Fibroblast of the aortic adventitia (primary cell): Measurements from ENCODE around the gene ATXN1. TPM values are rescaled to one million over a fixed set of nuclear protein-coding genes. Genes with fewer than 3 reads are reported as not detected.

Source experiments
- DNase-seq: peaks from one replicate; pipeline ENCODE4 v3.0.0-alpha.2; 2010; ENCODE audit warnings: low read depth
- H3K4me3 ChIP-seq: 2 replicates; pipeline ENCODE4 v1.5.1; 2011; ENCODE audit warnings: low read depth, mild to moderate bottlenecking, control low read depth, low read length, moderate library complexity
- CTCF ChIP-seq: IDR thresholded peaks from 2 replicates; pipeline ENCODE4 v1.5.1; 2011; ENCODE audit warnings: mild to moderate bottlenecking, low read length, control low read depth, inconsistent platforms; ENCODE audit not compliant: insufficient read depth
- total RNA-seq: library from RNA; depleted of rRNA; stranded (reverse); fragments of >200 nt; gene quantifications from 2 replicates; pipeline ENCODE4 v1.2.3, GENCODE V29; 2012; ENCODE audit warnings: low replicate concordance

ATXN1 gene
- total RNA-seq, 1 donor, result 39.3 TPM

GRCh38 chr6:16660157-16660497 is 101.1 kb downstream of the ATXN1 start:
- no peak for TF ChIP-seq CTCF
- H3K4me3 ChIP-seq, result no peak overlapping the region
- no peak for DNase-seq

GRCh38 chr6:16659466-16660156 is 101.6 kb downstream of the ATXN1 start:
- TF ChIP-seq CTCF, result no peak
- H3K4me3 ChIP-seq, result no peak overlapping the region
- peak; percentile 53 for DNase-seq

GRCh38 chr6:16658348-16659034 is 102.8 kb downstream of the ATXN1 start:
- no peak for TF ChIP-seq CTCF
- no peak overlapping the region for H3K4me3 ChIP-seq
- DNase-seq, result no peak

DNA sequence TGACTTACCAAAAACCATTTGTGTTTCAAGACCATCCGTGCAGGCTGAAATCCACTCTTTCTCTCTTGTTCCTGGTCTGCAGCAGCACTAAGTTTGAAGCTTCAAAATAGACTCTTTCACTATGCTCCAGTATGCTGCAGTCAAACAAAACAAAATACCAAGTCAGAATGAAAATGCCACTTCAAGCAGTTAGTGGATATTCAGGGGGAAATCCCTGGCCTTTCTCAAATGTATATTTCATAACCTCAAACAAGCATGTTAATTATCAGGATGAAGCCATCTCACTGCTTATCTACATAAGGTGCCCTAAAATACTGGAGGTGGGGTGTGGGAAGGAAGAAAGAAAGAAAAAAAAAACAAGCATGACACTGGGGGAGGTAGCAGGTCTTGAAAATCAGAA is 103.5 kb downstream of the ATXN1 start:
- TF ChIP-seq CTCF, result no peak
- no peak overlapping the region for H3K4me3 ChIP-seq
- DNase-seq, result no peak

GRCh38 chr6:16656451-16656850 is 104.8 kb downstream of the ATXN1 start:
- TF ChIP-seq CTCF, result no peak
- no peak for DNase-seq
- H3K4me3 ChIP-seq, result no peak overlapping the region

GRCh38 chr6:16654701-16655100 is 106.6 kb downstream of the ATXN1 start:
- no peak overlapping the region for H3K4me3 ChIP-seq
- TF ChIP-seq CTCF, result no peak
- no peak for DNase-seq
